Activated naive CD4-positive, alpha-beta T cell treated with anti-CD3 and anti-CD28 coated beads for 36 hours (primary cell): ENCODE data around the gene GALNT3. TPM values are rescaled to one million over a fixed set of nuclear protein-coding genes. Genes with fewer than 3 reads are reported as not detected.

Experiments
- CTCF ChIA-PET: fragments of 350-600 bp; sonication (Branson Sonifier 250); formaldehyde crosslinking; loops from one replicate; lab custom pipeline; 2021; ENCODE audit warnings: antibody characterized with exemption; lab: Charles Lee
- DNase-seq: peaks from one replicate; pipeline ENCODE4 v3.0.0-alpha.2; 2020
- H3K27ac Mint-ChIP-seq: one replicate; pipeline ENCODE4 v1.8.0; 2021; ENCODE audit warnings: mild to moderate bottlenecking, mixed read lengths
- H3K27me3 Mint-ChIP-seq: one replicate; pipeline ENCODE4 v1.8.0; 2021; ENCODE audit warnings: low read depth, mixed read lengths
- H3K36me3 Mint-ChIP-seq: one replicate; pipeline ENCODE4 v1.8.0; 2021; ENCODE audit warnings: low read depth, mixed read lengths
- H3K4me1 Mint-ChIP-seq: one replicate; pipeline ENCODE4 v1.8.0; 2021; ENCODE audit warnings: low read depth, mixed read lengths
- H3K4me3 Mint-ChIP-seq: one replicate; pipeline ENCODE4 v1.8.0; 2021; ENCODE audit warnings: mild to moderate bottlenecking, moderate library complexity, mixed read lengths
- H3K9me3 Mint-ChIP-seq: one replicate; pipeline ENCODE4 v1.8.0; 2021; ENCODE audit warnings: mixed read lengths
- intact Hi-C: fragments of 100-400 bp; cut with micrococcal nuclease; formaldehyde crosslinking; loops from one replicate; pipeline ENCODE4 v1.15.1; 2023
- total RNA-seq, 2 experiments: library from RNA; stranded (reverse); gene quantifications; one replicate each; pipeline ENCODE4 v1.2.3, GENCODE V29; 2021

Gene GALNT3
- total RNA-seq, 2 experiments from 2014 or later, result 1.5 to 2.1 TPM

- intact Hi-C loops, result no loop called here
- H3K4me1 Mint-ChIP-seq, result no peaks in the 10 kb centered on the region
Measured at GRCh38 chr2:165706960-165707487, 87.0 kb downstream of the GALNT3 start.

DNA sequence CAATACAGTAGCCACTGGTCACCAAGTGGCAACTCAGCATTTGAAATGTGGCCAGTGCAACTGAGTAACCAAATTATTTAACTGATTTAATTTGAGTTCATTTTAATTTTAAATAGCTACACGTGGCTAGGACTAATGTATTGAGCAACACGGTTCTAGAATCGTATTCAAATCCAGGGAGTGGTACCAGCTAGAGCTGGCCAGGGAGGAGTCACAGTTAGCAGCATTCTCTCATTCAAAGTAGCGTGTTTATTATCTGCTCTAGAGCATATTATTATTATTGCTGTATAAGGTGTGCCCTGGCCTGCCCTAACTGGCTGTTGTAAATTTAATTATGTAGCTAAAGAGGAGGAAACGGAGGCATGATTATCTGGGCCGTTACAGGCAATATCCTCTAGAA, 92.9 kb downstream of the GALNT3 start:
- CTCF ChIA-PET, result interaction anchor here (1.7 kb wide), 1 partner anchor 299 kb away, joined by 4 read pairs; no protein-coding TSS in a partner anchor
- H3K27me3 Mint-ChIP-seq, result peaks cover 10% of the 10 kb centered on the region
- intact Hi-C loops, result no loop called here
- H3K36me3 Mint-ChIP-seq, result no peaks in the 10 kb centered on the region
- no peak overlapping the region for H3K27ac Mint-ChIP-seq
- no peaks in the 10 kb centered on the region for H3K9me3 Mint-ChIP-seq
- no peaks in the 10 kb centered on the region for H3K4me1 Mint-ChIP-seq
- no peak for DNase-seq
- H3K4me3 Mint-ChIP-seq, result no peak overlapping the region

More at GRCh38 chr2:165706960-165707487, 87.0 kb downstream of the GALNT3 start:
- no peaks in the 10 kb centered on the region for H3K36me3 Mint-ChIP-seq
- H3K4me3 Mint-ChIP-seq, result no peak overlapping the region
- DNase-seq, result no peak
- H3K27me3 Mint-ChIP-seq, result peaks cover 2% of the 10 kb centered on the region
- H3K9me3 Mint-ChIP-seq, result no peaks in the 10 kb centered on the region
- H3K27ac Mint-ChIP-seq, result no peak overlapping the region
- CTCF ChIA-PET, result no interaction called here

DNA sequence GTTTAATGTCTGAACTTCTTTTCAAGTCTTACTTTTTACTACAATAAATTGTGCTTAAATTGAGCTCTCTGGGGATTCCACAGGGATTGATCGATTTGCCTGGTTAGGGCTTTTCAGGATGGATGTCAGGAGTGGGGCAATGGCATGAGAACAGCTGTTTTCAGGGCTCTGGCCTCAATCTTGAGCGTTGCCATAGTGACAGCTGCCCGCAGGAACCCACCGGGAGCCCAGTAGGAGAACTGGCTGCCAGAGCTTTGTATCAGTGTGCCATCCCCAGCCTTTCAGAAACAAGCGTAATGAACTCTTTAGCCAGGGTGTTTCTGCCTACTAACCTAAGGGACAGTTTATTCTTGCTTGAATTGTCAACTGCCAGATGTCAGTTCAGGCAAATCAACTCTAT, 93.5 kb downstream of the GALNT3 start:
- H3K27me3 Mint-ChIP-seq, result peaks cover 10% of the 10 kb centered on the region
- no peaks in the 10 kb centered on the region for H3K4me1 Mint-ChIP-seq
- H3K9me3 Mint-ChIP-seq, result no peaks in the 10 kb centered on the region
- intact Hi-C loops, result no loop called here
- CTCF ChIA-PET, result interaction anchor here (1.7 kb wide), 1 partner anchor 299 kb away, joined by 4 read pairs; no protein-coding TSS in a partner anchor
- H3K36me3 Mint-ChIP-seq, result no peaks in the 10 kb centered on the region
- H3K4me3 Mint-ChIP-seq, result no peak overlapping the region
- DNase-seq, result no peak
- no peak overlapping the region for H3K27ac Mint-ChIP-seq

DNA sequence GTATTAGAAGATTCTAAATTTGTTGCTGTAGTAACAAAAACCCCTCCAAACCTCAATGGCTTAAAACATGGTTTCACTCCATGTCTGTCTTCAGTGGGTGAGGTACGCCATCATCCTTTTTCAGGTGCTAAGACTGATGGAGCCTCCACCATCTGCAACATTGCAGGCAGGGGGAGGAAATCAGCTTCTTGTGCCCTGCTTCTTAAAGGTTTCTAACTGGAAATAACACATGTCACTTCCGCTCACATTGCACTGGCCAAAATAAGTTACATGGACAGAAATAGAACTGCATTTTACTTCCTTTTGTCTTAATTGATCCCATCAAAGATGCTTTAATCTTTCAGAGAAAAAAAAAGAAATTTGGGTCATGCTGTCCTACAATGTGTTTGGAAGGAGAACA, 94.1 kb downstream of the GALNT3 start:
- H3K4me1 Mint-ChIP-seq, result no peaks in the 10 kb centered on the region
- DNase-seq, result no peak
- no peak overlapping the region for H3K4me3 Mint-ChIP-seq
- CTCF ChIA-PET, result no interaction called here
- H3K36me3 Mint-ChIP-seq, result no peaks in the 10 kb centered on the region
- peaks cover 8% of the 10 kb centered on the region for H3K27me3 Mint-ChIP-seq
- intact Hi-C loops, result loop anchor here (2.0 to 5.0 kb wide), 2 partner anchors 461 to 683 kb away; partner anchors contain the start of gene SCN2A
- H3K27ac Mint-ChIP-seq, result no peak overlapping the region
- no peaks in the 10 kb centered on the region for H3K9me3 Mint-ChIP-seq

DNA sequence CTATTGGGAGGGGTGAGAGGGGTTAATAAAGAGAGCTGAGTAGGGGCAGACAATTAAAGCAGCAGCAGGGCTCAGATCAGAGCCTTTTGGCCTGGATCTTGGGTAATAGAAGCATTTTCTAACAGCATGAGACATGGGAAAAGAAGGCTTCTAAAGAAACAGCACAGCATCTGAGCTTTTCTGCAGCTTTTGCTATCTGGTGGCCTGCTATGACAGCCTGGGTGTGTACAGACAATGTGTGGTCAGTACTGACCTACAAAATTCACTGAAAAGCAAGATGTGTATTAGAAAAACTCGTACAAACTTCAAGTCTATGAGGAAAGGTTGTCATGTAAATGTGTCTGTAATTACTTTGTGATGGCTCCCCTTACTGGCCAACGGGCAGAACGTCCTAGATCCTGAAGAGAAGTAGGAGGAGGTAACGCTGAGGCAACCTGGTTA, 95.6 kb downstream of the GALNT3 start:
- intact Hi-C loops, result loop anchor here (1.0 to 5.0 kb wide), 4 partner anchors 176 to 681 kb away; partner anchors contain the start of gene SCN2A
- H3K4me3 Mint-ChIP-seq, result no peak overlapping the region
- no peaks in the 10 kb centered on the region for H3K36me3 Mint-ChIP-seq
- CTCF ChIA-PET, result interaction anchor here (0.6 kb wide), 1 partner anchor 110 kb away, joined by 3 read pairs; no protein-coding TSS in a partner anchor
- H3K9me3 Mint-ChIP-seq, result no peaks in the 10 kb centered on the region
- H3K27ac Mint-ChIP-seq, result no peak overlapping the region
- peak; percentile 20 for DNase-seq
- no peaks in the 10 kb centered on the region for H3K4me1 Mint-ChIP-seq
- peaks cover 8% of the 10 kb centered on the region for H3K27me3 Mint-ChIP-seq

- intact Hi-C loops, result loop anchor here (1.0 to 5.0 kb wide), 4 partner anchors 176 to 681 kb away; partner anchors contain the start of gene SCN2A
- peaks cover 8% of the 10 kb centered on the region for H3K27me3 Mint-ChIP-seq
- CTCF ChIA-PET, result interaction anchor here (0.6 kb wide), 1 partner anchor 110 kb away, joined by 3 read pairs; no protein-coding TSS in a partner anchor
- H3K36me3 Mint-ChIP-seq, result no peaks in the 10 kb centered on the region
- DNase-seq, result no peak
- H3K27ac Mint-ChIP-seq, result no peak overlapping the region
- no peak overlapping the region for H3K4me3 Mint-ChIP-seq
- no peaks in the 10 kb centered on the region for H3K9me3 Mint-ChIP-seq
- no peaks in the 10 kb centered on the region for H3K4me1 Mint-ChIP-seq
Measured at GRCh38 chr2:165697748-165698443, 96.2 kb downstream of the GALNT3 start.

Other genes starting within 250 kb of the GALNT3 start
- 10 to 100 TPM; 22.6 TPM for gene TTC21B, start 159.5 kb upstream of the GALNT3 start, total RNA-seq